AG04450 (cell line): ENCODE measurements around the gene FAM83F. TPM values are rescaled to one million over a fixed set of nuclear protein-coding genes. Genes with fewer than 3 reads are reported as not detected.

ENCODE experiments used
- CTCF ChIA-PET: fragments of 300-600, 350-600 bp; formaldehyde crosslinking; extraction: SDS; loops from one replicate; lab custom pipeline; 2022; ENCODE audit warnings: antibody characterized with exemption, inconsistent platforms; lab: Charles Lee
- POLR2A ChIA-PET: fragments of 350-600 bp; formaldehyde crosslinking; extraction: SDS; loops from one replicate; lab custom pipeline; 2021; ENCODE audit warnings: antibody characterized with exemption, inconsistent platforms; lab: Yijun Ruan, JAX
- DNase-seq: peaks from one replicate; pipeline ENCODE4 v3.0.0-alpha.2; 2011; ENCODE audit warnings: low read depth, low spot score
- H3K27ac ChIP-seq: one replicate; pipeline ENCODE4 v1.5.1; 2012; ENCODE audit warnings: low read depth, low read length, control low read depth
- H3K27me3 ChIP-seq: one replicate; pipeline ENCODE4 v1.6.0; 2012; ENCODE audit warnings: low read length; ENCODE audit not compliant: control insufficient read depth, insufficient read depth
- H3K4me3 ChIP-seq: 2 replicates; pipeline ENCODE4 v1.5.1; 2011; ENCODE audit warnings: mild to moderate bottlenecking, low read depth, low read length, control low read depth
- H3K9me3 ChIP-seq: 2 replicates; pipeline ENCODE4 v1.5.1; 2012; ENCODE audit warnings: low read length; ENCODE audit not compliant: control insufficient read depth, insufficient read depth
- polyA plus RNA-seq: library from polyadenylated mRNA; depleted of rRNA; stranded (reverse); fragments of >200 nt; gene quantifications from 2 replicates; pipeline ENCODE4 v1.2.3, GENCODE V29; 2011
- TF ChIP-seq, protein P1 (sequence below): IDR thresholded peaks from 2 replicates; pipeline ENCODE4 v1.5.1; 2011; ENCODE audit warnings: low read depth, low read length, control low read depth, inconsistent platforms

Gene FAM83F
- polyA plus RNA-seq, 1 experiment: not detected

DNA sequence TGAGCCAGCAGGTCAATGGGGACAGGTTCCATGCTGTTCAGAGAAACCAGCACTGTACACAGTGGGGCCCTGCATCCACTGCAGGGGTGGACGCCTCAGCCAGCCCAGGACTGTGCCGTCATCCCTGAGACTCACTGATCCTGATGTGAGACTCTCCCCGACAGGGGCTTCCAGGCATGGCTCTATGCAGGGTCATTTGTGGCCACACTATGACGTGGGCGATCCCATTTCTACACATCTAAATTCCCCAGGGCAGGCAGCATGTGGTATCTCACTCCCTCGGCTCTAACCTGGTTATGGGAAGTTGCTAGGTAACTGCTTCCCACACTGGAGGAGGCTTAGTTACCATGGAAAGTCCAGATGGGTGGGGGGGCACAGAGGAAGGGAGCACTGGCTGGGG, 14.2 kb upstream of the FAM83F start:
- no peak for DNase-seq
- TF ChIP-seq, protein P1, sequence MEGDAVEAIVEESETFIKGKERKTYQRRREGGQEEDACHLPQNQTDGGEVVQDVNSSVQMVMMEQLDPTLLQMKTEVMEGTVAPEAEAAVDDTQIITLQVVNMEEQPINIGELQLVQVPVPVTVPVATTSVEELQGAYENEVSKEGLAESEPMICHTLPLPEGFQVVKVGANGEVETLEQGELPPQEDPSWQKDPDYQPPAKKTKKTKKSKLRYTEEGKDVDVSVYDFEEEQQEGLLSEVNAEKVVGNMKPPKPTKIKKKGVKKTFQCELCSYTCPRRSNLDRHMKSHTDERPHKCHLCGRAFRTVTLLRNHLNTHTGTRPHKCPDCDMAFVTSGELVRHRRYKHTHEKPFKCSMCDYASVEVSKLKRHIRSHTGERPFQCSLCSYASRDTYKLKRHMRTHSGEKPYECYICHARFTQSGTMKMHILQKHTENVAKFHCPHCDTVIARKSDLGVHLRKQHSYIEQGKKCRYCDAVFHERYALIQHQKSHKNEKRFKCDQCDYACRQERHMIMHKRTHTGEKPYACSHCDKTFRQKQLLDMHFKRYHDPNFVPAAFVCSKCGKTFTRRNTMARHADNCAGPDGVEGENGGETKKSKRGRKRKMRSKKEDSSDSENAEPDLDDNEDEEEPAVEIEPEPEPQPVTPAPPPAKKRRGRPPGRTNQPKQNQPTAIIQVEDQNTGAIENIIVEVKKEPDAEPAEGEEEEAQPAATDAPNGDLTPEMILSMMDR: no peak
- CTCF ChIA-PET: no interaction called here
- H3K9me3 ChIP-seq: no peaks in the 10 kb centered on the region
- H3K27ac ChIP-seq: no peak overlapping the region
- peaks cover 33% of the 10 kb centered on the region for H3K27me3 ChIP-seq
- no peak overlapping the region for H3K4me3 ChIP-seq
- POLR2A ChIA-PET: no interaction called here

DNA sequence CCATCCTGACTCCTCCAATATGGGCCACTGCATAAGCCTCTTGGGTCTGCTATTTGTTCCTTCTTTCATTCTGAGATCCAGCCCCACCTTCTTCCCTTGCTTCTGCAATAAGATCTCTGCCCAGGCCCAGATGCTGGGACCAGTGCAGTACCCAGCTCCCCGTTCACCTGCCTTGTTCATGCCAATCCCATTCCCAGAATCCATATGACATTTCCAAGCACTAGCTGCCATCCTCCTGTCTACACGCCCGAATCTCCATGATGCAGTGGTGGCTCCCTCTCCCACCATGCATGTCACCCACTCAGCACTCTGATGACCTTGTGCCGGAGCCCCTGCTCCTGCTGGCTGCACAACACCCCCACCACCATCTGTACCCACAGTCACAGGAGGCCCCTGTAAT, 11.4 kb upstream of the FAM83F start:
- ChIA-PET CTCF (interaction anchor here (1.3 kb wide), 1 partner anchor 454 kb away, joined by 4 read pairs; no protein-coding TSS in a partner anchor), POLR2A (no interaction called here)
- no peak for DNase-seq
- H3K27me3 ChIP-seq: peaks cover 21% of the 10 kb centered on the region
- TF ChIP-seq, protein P1: no peak
- H3K4me3 ChIP-seq: no peak overlapping the region
- no peak overlapping the region for H3K27ac ChIP-seq
- no peaks in the 10 kb centered on the region for H3K9me3 ChIP-seq

DNA sequence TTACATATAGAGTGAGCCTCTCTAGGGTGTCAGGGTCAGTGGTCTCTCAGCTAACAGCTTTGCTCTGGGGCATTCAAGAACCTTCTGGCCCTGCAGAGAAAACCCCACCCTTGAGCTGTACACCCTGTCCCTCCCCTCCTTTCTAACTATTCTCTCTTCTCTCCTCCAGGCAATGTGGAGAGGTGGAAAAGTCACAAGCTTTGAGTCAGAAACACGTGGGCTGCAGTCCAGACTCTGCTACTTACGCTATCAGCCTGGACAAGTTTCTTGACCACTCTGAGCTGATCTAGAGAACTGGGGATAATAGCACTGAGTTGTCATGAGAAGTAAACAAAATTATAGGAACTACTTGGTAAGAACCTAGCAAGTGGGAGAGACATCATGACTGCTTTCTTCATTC, 10.7 kb upstream of the FAM83F start:
- Histone ChIP-seq H3K4me3 (no peak overlapping the region), H3K9me3 (no peaks in the 10 kb centered on the region), H3K27me3 (peaks cover 24% of the 10 kb centered on the region), H3K27ac (no peak overlapping the region)
- no peak for DNase-seq
- TF ChIP-seq, protein P1: no peak
- ChIA-PET POLR2A (no interaction called here), CTCF (interaction anchor here (1.3 kb wide), 1 partner anchor 455 kb away, joined by 4 read pairs; no protein-coding TSS in a partner anchor)

DNA sequence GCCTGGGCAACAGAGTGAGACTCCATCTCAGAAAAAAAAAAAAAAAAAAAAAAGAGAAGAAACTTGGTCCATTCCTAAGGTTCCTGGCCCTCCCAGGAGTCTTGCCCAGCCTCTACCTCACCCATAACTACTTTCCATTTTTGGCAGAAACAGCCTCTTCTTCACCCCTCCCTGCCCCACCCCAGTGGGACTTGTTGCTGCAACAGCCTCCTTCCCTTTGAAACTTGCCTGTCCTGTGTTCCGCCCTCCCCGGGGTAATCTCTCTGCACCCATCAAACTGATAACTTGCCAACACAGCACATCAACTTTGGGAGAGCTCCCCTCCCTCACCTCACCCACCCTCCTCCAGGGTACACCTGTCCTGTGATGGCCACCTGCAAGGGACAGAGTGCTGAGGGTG, 10.0 kb upstream of the FAM83F start:
- POLR2A ChIA-PET: no interaction called here
- Histone ChIP-seq H3K4me3 (no peak overlapping the region), H3K9me3 (no peaks in the 10 kb centered on the region), H3K27me3 (peaks cover 23% of the 10 kb centered on the region), H3K27ac (no peak overlapping the region)
- DNase-seq: no peak
- CTCF ChIA-PET: interaction anchor here (1.3 kb wide), 1 partner anchor 456 kb away, joined by 4 read pairs; no protein-coding TSS in a partner anchor
- TF ChIP-seq, protein P1: no peak

DNA sequence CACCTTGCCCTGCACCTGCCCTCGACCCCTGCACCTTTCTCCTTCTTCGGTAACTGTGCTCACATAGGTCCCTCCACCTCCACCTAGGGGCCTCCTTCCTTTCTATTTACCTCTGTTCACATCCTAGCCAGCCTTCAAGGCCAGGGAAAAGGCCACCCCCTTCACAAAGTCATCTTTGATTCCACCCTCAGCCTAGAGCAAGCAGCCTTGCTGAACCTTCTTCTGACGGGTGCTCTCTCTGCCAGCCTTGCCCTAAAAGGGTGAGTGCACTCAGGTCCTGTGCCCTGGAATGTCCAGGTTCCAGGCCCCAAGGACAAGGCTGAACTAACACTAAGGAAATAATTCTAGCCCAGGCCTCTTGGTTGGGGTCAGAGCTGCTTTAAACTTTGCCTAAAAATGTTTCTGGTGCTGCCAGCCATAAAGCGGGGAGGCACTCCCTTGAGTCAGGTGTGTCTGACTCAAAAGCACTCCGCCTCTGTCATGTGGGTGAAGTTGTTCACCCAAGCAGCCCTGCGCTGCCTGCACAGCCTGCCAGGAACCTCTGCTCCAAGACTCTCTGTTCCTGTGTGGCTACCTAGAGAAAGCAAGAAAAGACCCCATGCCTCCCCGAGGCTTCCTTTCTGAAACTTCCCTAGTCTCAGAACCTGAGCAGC, 9.2 kb upstream of the FAM83F start:
- Histone ChIP-seq H3K27ac (no peak overlapping the region), H3K4me3 (no peak overlapping the region), H3K27me3 (peaks cover 17% of the 10 kb centered on the region), H3K9me3 (no peaks in the 10 kb centered on the region)
- TF ChIP-seq, protein P1: no peak
- ChIA-PET CTCF (no interaction called here), POLR2A (no interaction called here)
- DNase-seq: no peak
